IMR-90 (cell line): ENCODE results near the gene ZNF750. TPM values are rescaled to one million over a fixed set of nuclear protein-coding genes. Genes with fewer than 3 reads are reported as not detected.

Experiments
- ATAC-seq: fragments of 200-7000 bp; cut with Tn5 transposase; 2 replicates; pipeline ENCODE4 v1.9.1; 2020; ENCODE audit warnings: low read depth, mild to moderate bottlenecking, moderate library complexity
- BruUV-seq: library from RNA; stranded (reverse); fragments of 400-500 nt; replicated peaks from 2 replicates; lab custom pipeline; 2021; lab: Mats Ljungman, UMichigan
- CTCF ChIA-PET: fragments of 300-600 bp; formaldehyde crosslinking; extraction: SDS; loops from one replicate; lab custom pipeline; 2021; ENCODE audit warnings: antibody characterized with exemption; lab: Yijun Ruan, JAX
- POLR2A ChIA-PET: fragments of 300-600 bp; sonication (Branson Sonifier 250); formaldehyde crosslinking; loops from one replicate; lab custom pipeline; 2022; ENCODE audit warnings: antibody characterized with exemption; ENCODE audit not compliant: unreplicated experiment; lab: Charles Lee
- DNase-seq: peaks from one replicate; pipeline ENCODE4 v3.0.0; 2013
- H2AFZ ChIP-seq: replicated peaks from 2 replicates; pipeline ENCODE3; 2013; ENCODE audit warnings: low read length, mild to moderate bottlenecking; ENCODE audit not compliant: poor library complexity
- H2AK5ac ChIP-seq: 2 replicates; pipeline ENCODE4 v1.6.1; 2013; ENCODE audit warnings: low read depth, low read length, inconsistent platforms
- H2AK9ac ChIP-seq: replicated peaks from 2 replicates; pipeline ENCODE3; 2013; ENCODE audit warnings: mild to moderate bottlenecking, low read depth, low read length, moderate library complexity; ENCODE audit not compliant: poor library complexity
- H2BK120ac ChIP-seq: 2 replicates; pipeline ENCODE4 v1.6.1; 2013; ENCODE audit warnings: low read depth, low read length, inconsistent platforms
- H2BK15ac ChIP-seq: 3 replicates; pipeline ENCODE4 v1.6.1; 2013; ENCODE audit warnings: low read depth, low read length, inconsistent platforms
- H2BK20ac ChIP-seq: 2 replicates; pipeline ENCODE4 v1.6.1; 2013; ENCODE audit warnings: low read depth, mild to moderate bottlenecking, inconsistent platforms, low read length, moderate library complexity
- H2BK5ac ChIP-seq: 2 replicates; pipeline ENCODE4 v1.6.1; 2013; ENCODE audit warnings: mild to moderate bottlenecking, low read depth, low read length, inconsistent platforms; ENCODE audit not compliant: poor library complexity, severe bottlenecking
- H3K14ac ChIP-seq: replicated peaks from 2 replicates; pipeline ENCODE4 v1.6.1; 2013; ENCODE audit warnings: low read depth, low read length, inconsistent platforms
- H3K18ac ChIP-seq: 2 replicates; pipeline ENCODE4 v1.6.1; 2013; ENCODE audit warnings: low read depth, low read length, control low read depth
- H3K23ac ChIP-seq: 2 replicates; pipeline ENCODE4 v1.6.1; 2013; ENCODE audit warnings: low read depth, low read length, inconsistent platforms
- H3K27ac ChIP-seq: 2 replicates; pipeline ENCODE4 v1.5.1; 2013; ENCODE audit warnings: mild to moderate bottlenecking, control low read depth, low read length; ENCODE audit not compliant: insufficient read depth
- H3K27me3 ChIP-seq: 2 replicates; pipeline ENCODE4 v1.6.1; 2013; ENCODE audit warnings: low read length; ENCODE audit not compliant: control insufficient read depth, insufficient read depth
- H3K36me3 ChIP-seq: 2 replicates; pipeline ENCODE4 v1.6.1; 2013; ENCODE audit warnings: low read length, mixed read lengths; ENCODE audit not compliant: control insufficient read depth, insufficient read depth
- H3K4ac ChIP-seq: 2 replicates; pipeline ENCODE4 v1.6.1; 2013; ENCODE audit warnings: low read depth, low read length, inconsistent platforms
- H3K4me1 ChIP-seq: 2 replicates; pipeline ENCODE4 v1.6.1; 2013; ENCODE audit warnings: low read length, mixed read lengths; ENCODE audit not compliant: control insufficient read depth, insufficient read depth
- H3K4me2 ChIP-seq: 2 replicates; pipeline ENCODE4 v1.6.1; 2013; ENCODE audit warnings: low read depth, mild to moderate bottlenecking, control low read depth, low read length, moderate library complexity
- H3K4me3 ChIP-seq: 2 replicates; pipeline ENCODE4 v1.5.1; 2013; ENCODE audit warnings: low read depth, mild to moderate bottlenecking, control low read depth, low read length, moderate library complexity; ENCODE audit not compliant: insufficient read depth
- H3K56ac ChIP-seq: 2 replicates; pipeline ENCODE4 v1.6.1; 2013; ENCODE audit warnings: low read length, inconsistent platforms; ENCODE audit not compliant: insufficient read depth; ENCODE audit errors: extremely low read depth
- H3K79me1 ChIP-seq, 2 experiments: 2 replicates each; pipeline ENCODE4 v1.6.1; 2013; ENCODE audit warnings: low read length in 2 of 2, inconsistent platforms in 1 of 2, low read depth in 1 of 2
- H3K9ac ChIP-seq: 2 replicates; pipeline ENCODE4 v1.6.1; 2013; ENCODE audit warnings: low read depth, low read length, control low read depth
- H3K9me1 ChIP-seq: 2 replicates; pipeline ENCODE4 v1.6.1; 2013; ENCODE audit warnings: low read length, inconsistent platforms; ENCODE audit not compliant: insufficient read depth
- H3K9me3 ChIP-seq: 2 replicates; pipeline ENCODE4 v1.6.1; 2013; ENCODE audit warnings: low read length; ENCODE audit not compliant: control insufficient read depth, insufficient read depth
- H4K20me1 ChIP-seq: 2 replicates; pipeline ENCODE4 v1.6.1; 2013; ENCODE audit warnings: low read length, inconsistent platforms; ENCODE audit not compliant: insufficient read depth
- H4K5ac ChIP-seq: 2 replicates; pipeline ENCODE4 v1.6.1; 2013; ENCODE audit warnings: mild to moderate bottlenecking, low read depth, low read length, control low read depth
- H4K8ac ChIP-seq, 2 experiments: 2 replicates each; pipeline ENCODE4 v1.6.1; 2013; ENCODE audit warnings: low read depth in 2 of 2, low read length in 2 of 2, control low read depth in 1 of 2, inconsistent platforms in 1 of 2
- H4K91ac ChIP-seq: 2 replicates; pipeline ENCODE4 v1.6.1; 2013; ENCODE audit warnings: low read depth, low read length, inconsistent platforms; ENCODE audit not compliant: insufficient read depth
- BHLHE40 ChIP-seq: fragments of 150-350 bp; IDR thresholded peaks from 2 replicates; pipeline ENCODE4 v1.6.1; 2016; ENCODE audit warnings: mild to moderate bottlenecking, low read depth, low read length
- CHD1 ChIP-seq: IDR thresholded peaks from 2 replicates; pipeline ENCODE4 v1.6.1; 2012; ENCODE audit warnings: low read depth, low read length, improper control_type of control experiment
- CTCF ChIP-seq: conservative IDR thresholded peaks from 2 replicates; pipeline ENCODE4 v1.5.1; 2012; ENCODE audit warnings: mild to moderate bottlenecking, low read depth, low read length, improper control_type of control experiment
- ELK1 ChIP-seq: fragments of 150-350 bp; IDR thresholded peaks from 2 replicates; pipeline ENCODE4 v1.6.1; 2016; ENCODE audit warnings: low read depth, mild to moderate bottlenecking, low read length, moderate library complexity, borderline replicate concordance
- FOS ChIP-seq: fragments of 150-350 bp; IDR thresholded peaks from 2 replicates; pipeline ENCODE4 v1.6.1; 2016; ENCODE audit warnings: low read depth, low read length
- MAFK ChIP-seq: IDR thresholded peaks from 2 replicates; pipeline ENCODE4 v1.6.1; 2012; ENCODE audit warnings: low read depth, low read length, improper control_type of control experiment
- MAZ ChIP-seq: IDR thresholded peaks from 2 replicates; pipeline ENCODE4 v1.6.1; 2012; ENCODE audit warnings: low read depth, mild to moderate bottlenecking, low read length, improper control_type of control experiment, moderate library complexity, borderline replicate concordance
- MXI1 ChIP-seq: IDR thresholded peaks from 2 replicates; pipeline ENCODE4 v1.6.1; 2012; ENCODE audit warnings: low read depth, mild to moderate bottlenecking, low read length, moderate library complexity, borderline replicate concordance
- POLR2A ChIP-seq: IDR thresholded peaks from 2 replicates; pipeline ENCODE4 v1.6.1; 2012; ENCODE audit warnings: mild to moderate bottlenecking, low read depth, low read length
- RAD21 ChIP-seq: IDR thresholded peaks from 2 replicates; pipeline ENCODE4 v1.6.1; 2012; ENCODE audit warnings: low read length, improper control_type of control experiment
- RCOR1 ChIP-seq: IDR thresholded peaks from 2 replicates; pipeline ENCODE4 v1.6.1; 2012; ENCODE audit warnings: mild to moderate bottlenecking, low read length, improper control_type of control experiment; ENCODE audit not compliant: insufficient replicate concordance
- SMC3 ChIP-seq: fragments of 150-350 bp; IDR thresholded peaks from 2 replicates; pipeline ENCODE4 v1.6.1; 2016; ENCODE audit warnings: low read depth, mild to moderate bottlenecking, antibody characterized with exemption, low read length, moderate library complexity
- WGBS, 2 experiments: methylation state at CpG; one replicate each; pipeline versions ENCODE4 v1.1.5 to v1.1.7; 2013; ENCODE audit warnings: missing lambda C conversion rate in 2 of 2; ENCODE audit not compliant: insufficient read length in 1 of 2; ENCODE audit errors: extremely low coverage in 2 of 2; 5-methylcytosine and 5-hydroxymethylcytosine counted together
- dilution Hi-C: fragments of 300-500 bp; cut with HindIII; formaldehyde crosslinking; loops from one replicate; pipeline ENCODE4 v1.14.3; 2018; ENCODE audit warnings: low sequenced_read_pairs; ENCODE audit not compliant: unreplicated experiment
- in situ Hi-C: fragments of 300-500 bp; cut with MboI; formaldehyde crosslinking; loops from 3 replicates; pipeline ENCODE4 v1.14.3; 2019; ENCODE audit warnings: low sequenced_read_pairs, inconsistent platforms, mixed read lengths
- intact Hi-C: fragments of 100-400 bp; cut with micrococcal nuclease; formaldehyde crosslinking; loops from 2 replicates; pipeline ENCODE4 v1.10.0; 2022
- polyA plus RNA-seq, 3 experiments: library from polyadenylated mRNA; depleted of rRNA; stranded (reverse); fragments of >200 nt; gene quantifications; 2 replicates each; pipeline ENCODE4 v1.2.3, GENCODE V29; 2012; ENCODE audit warnings: low replicate concordance in 1 of 3
- total RNA-seq: library from RNA; depleted of rRNA; stranded (reverse); fragments of >200 nt; gene quantifications from 2 replicates; pipeline ENCODE4 v1.2.3, GENCODE V29; 2012

ZNF750 gene
- total and polyA plus RNA-seq, 2 of the 4 experiments (the other 2 are of a cell fraction), result not detected

GRCh38 chr17:82787081-82787848 lies 52.6 kb downstream of the ZNF750 start:
- Histone ChIP-seq H3K9ac (no peak overlapping the region), H3K56ac (no peak overlapping the region), H2BK15ac (no peak overlapping the region), H3K79me1 (peaks cover 3 to 44% of the 10 kb centered on the region in 2 experiments), H2AK5ac (no peak overlapping the region), H2AK9ac (peak overlapping the region; percentile 24), H3K14ac (no peak overlapping the region), H4K91ac (no peak overlapping the region), H4K20me1 (peaks cover 9% of the 10 kb centered on the region), H2BK120ac (no peak overlapping the region; the same call in 1 of the 2 replicates), H3K27ac (no peak overlapping the region), H3K4me1 (peaks cover 7% of the 10 kb centered on the region), H3K4ac (no peak overlapping the region), H3K27me3 (no peaks in the 10 kb centered on the region), H2BK5ac (no peak overlapping the region), H3K23ac (no peak overlapping the region), H3K4me3 (no peak overlapping the region), H3K18ac (no peak overlapping the region), H3K4me2 (no peak overlapping the region), H4K8ac (no peak overlapping the region), H2BK20ac (no peak overlapping the region), H2AFZ (no peak overlapping the region), H3K9me1 (peaks cover 5% of the 10 kb centered on the region; the same call in 1 of the 2 replicates), H3K36me3 (peaks cover 14% of the 10 kb centered on the region), H4K5ac (no peak overlapping the region), H3K9me3 (no peaks in the 10 kb centered on the region)
- in situ Hi-C loops, result no loop called here
- POLR2A ChIA-PET, result no interaction called here
- dilution Hi-C loops, result no loop called here
- intact Hi-C loops, result no loop called here
- no peak for DNase-seq
- 99% methylated on average over 7 of the region's 27 CpGs; no CpG with 5 or more reads in 1 of the 2 experiments for WGBS, 2 experiments
- TF ChIP-seq CHD1 (no peak), CTCF (no peak), POLR2A (no peak), SMC3 (no peak), FOS (no peak), BHLHE40 (no peak), MXI1 (no peak), RAD21 (no peak), MAZ (no peak), MAFK (no peak), ELK1 (no peak), RCOR1 (no peak)
- ATAC-seq, result no peak
- CTCF ChIA-PET, result no interaction called here
- BruUV-seq, result no TSS peak
